CD4-positive, alpha-beta T cell treated with Interleukin-21 for 1 hour (primary cell): Measurements from ENCODE around the gene ZBTB33.

Experiments used
- DNase-seq: peaks from one replicate; pipeline ENCODE4 v3.0.0-alpha.2; 2020

ZBTB33 gene

DNA sequence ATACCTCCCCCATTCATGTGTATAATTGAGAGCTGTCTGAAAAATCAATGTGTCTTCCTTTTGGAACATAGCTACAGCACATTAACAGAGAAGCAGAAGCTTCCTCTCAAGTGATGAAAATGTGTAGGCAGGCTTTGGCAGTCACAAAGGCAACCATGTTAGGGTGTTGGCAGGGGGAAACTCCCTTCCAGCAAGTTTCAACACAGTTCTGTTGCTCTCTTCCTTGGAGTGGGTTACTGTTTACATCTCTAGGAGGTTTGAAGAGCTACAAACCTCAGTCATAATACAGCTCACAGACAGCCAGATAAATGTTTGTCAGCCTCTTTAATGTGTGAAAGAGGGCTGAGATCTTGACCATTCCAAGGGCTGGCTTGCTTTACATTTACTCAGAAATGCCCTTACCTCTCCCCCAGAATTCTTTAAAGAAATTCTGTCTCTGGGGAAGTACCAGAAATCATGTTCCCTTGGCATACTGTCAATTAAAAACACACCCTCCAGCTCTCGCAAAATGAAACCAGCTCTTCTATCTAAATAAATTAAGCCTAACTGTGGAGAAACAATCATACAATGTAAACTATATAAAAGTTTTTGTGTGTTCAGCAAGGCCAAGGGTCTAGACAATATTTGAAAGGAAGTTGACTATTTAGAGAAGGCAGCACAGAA lies 18.9 kb downstream of the ZBTB33 start:
- peak; percentile 30 for DNase-seq

DNA sequence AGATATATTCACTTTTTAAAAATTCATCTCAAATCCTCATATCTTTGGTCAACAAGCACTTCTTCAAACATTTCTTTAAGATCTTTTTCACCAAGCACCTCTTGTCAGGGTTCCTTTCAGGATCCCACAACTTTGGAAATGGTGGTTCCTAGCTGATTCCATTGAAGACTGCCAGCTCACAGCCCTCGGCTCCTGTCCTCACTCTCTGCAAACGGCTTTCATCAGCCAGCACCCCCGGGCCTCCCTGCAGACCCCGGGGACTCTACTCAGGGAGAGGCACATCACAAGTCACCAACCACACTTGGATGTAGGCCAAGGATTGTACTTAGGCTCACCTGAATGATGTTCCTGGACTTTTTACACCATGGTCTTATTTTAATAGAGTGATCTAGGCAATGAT lies 20.0 kb downstream of the ZBTB33 start:
- no peak for DNase-seq

DNA sequence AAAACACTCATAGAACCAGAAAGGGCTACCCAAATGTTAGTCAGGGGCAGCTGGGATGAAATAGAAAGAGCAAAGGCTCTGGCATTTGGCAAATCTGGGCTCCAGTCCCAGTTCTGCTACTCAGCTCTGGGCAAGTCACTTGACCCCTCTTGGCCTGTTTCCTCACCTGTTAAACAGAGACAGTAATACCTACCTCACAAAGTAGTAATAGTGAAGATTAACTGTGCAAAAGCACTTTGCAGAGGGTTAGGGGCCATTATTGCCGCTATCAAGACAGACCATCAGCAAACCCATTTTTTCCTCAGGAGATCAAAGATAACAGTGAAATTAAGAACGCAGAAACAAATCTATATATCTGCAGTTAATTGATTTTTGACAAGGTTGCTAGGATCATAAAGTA lies 20.6 kb downstream of the ZBTB33 start:
- no peak for DNase-seq

DNA sequence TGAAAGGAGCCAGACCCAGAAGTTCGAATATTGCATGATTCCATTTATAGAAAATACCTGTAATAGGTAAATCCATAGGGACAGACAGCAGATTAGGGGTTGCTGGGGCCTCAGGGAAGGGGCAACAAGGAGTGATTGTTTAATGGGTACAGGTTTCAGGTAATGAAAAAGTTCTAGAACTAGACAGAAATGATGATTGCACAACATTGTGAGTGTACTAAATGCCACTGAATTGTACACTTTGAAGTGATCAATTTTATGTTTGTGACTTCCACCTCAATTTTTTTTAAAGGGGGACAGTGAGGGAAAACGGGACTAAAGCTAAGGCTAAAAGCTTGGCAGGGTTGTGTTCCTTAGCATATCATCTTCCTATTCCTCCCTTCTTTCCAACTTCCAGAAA lies 23.5 kb downstream of the ZBTB33 start:
- DNase-seq = no peak

DNA sequence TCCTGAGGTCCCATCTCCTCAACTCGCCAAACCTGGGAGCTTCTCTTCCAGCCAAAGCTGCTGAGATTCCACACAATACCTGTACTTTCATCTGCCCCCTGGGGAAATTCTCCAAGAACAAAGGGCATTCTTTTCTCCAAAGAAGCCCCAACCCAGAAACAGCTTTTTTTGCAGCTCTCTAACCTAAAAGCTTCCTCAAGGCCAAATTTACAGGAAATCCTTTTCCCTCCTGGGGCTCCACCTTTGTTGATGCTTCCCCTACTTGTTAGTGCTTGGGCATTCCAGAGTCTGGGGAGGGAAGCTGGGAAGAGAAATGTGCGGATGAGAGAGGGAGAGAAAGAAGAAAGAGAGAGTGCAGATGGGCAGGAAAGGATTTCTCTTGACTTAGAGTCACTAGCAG lies 24.3 kb downstream of the ZBTB33 start:
- DNase-seq = no peak

DNA sequence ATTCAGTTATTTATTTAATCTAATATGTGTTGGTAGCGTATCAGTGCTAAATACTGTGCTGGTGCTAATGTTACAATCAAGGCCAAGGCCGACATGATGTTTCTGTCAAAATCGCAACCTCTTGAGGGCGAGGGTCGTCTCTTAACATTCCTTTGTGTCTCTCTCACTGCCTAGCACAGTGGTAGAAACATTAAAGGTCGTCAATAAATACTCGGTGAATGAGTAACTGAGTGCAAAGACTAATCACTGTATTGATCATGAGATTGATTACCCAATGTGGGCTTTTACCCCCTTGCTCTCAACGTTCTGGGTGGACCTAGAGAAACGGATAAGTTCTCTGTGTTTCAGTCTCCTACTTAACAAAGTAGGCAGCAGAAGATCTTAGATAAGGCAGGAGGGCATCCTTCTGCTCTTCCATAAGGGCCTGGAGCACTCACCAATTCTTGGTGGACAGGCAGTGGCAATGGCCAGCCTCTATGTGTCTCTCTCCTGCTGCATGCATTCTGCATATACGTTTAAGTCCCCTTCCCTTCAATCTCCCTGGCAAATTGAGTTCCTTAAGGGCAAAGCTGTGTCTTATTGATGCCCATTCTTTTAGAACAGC lies 30.5 kb downstream of the ZBTB33 start:
- no peak for DNase-seq

DNA sequence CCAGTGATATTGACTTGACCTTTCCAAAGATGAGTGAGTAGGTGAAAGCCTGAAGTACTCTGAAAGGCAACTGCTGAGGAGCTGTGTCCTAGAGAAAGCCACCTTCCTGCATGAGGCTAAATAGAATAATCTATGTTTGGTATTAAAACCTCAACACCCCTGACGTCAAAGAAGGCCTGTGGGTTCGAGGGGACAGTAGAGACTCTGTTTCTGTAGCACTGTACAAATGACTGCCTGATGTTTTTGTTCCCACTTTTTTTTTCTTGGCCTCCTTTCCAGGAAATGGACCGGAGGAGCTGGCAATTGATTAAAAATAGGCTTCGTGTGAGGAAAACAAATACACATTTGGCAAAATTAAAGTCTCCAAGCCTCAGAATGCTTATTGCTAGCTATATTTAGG lies 31.1 kb downstream of the ZBTB33 start:
- no peak for DNase-seq

DNA sequence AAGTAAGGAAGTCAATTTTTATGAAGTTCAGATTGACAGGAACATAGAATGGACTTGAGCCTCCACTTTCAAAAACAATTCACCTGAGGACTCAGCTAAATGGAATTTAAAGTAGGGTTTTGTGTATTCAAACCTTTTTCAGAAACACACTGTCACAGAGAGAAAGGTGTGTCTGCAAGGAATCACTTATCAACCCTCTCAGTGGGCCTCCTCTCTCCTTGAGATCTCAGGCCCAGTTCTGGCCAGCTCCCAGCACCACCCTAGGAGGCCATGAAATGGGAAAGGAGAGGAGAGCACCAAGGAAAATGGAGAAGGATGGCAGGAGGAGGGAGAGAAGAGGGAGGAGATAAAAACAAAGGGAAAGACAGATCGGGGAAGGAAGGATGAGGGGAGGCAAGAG lies 32.1 kb downstream of the ZBTB33 start:
- no peak for DNase-seq

DNA sequence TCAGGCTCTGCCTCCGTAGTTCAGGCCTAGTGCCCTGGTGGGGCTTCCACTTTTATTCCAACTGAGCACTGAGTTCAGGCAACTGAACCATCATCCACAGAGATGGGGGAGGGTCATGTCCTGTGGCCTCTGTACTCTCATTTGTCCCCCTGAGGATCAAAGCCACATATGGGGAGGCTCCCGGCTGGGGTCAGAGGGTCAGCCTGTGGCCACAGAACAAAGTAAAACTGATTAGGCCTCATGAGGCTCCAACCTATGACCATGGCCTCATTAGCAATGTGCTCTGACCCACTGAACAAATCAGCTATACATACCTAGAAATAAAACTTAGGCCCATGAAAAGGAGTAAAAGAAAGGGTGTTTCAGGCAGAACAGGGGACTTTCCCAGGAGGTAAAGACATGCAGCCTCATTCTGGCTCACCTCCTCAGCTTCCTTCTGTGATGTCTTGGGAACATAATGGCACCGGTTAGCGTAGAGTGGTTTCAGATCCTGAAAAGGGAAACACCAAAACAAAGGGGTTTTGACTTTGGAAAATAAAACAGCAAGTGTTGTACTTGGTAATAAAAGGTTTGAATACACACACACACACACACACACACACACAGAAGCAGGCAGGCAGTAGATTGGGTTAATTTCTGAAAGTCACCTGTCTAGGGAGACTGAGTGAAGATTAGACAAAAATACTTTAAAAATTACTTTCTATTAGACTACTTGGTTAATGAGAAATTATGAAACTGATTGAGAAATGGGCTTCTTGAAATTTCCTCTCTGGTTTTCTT lies 36.3 kb downstream of the ZBTB33 start:
- DNase-seq = no peak

DNA sequence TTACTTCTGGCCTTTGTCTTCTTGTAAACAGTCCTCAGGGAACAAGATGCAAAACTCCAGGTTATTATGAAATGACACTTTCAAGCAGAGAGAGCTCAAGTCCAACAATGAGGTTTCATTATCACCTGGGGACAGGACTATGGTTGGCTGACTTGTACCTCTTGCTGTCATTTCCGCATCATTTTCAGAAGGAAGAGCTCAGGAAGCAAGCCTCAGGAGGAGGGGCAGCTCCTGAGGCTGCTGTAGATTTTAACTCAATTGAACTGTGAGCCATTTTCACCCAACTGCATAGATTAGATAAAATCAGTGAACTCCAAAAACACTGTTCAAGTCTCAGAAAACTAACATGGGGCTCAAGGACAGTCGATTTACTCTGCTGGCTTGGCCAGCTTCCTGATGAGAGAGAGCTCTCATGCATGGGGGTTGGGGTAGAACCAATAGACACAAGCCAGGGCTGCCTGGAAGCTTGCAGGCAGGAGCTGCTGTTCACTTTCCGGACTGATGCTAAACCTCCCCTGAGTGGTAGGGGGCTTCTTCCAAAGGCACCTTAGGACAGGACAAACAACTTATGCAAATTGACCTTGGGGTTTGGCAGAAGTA lies 37.0 kb downstream of the ZBTB33 start:
- no peak for DNase-seq

DNA sequence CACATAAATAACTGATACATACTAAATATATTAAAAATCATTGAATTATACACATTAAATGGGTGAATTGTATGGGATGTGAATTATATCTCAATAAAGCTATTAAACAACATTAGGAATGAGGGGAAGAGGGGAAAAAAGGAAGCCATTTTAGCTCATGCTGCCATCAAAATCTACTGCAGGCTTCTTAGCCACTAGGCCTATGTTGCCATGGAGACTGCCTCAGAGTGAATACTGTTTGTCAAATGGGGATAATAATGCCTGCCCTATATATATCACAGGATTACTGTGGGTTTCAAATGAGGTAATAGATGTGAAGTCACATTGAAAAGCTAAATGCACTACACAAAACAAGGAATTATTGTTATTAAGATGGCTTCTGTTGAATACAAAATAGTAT lies 39.5 kb downstream of the ZBTB33 start:
- no peak for DNase-seq

DNA sequence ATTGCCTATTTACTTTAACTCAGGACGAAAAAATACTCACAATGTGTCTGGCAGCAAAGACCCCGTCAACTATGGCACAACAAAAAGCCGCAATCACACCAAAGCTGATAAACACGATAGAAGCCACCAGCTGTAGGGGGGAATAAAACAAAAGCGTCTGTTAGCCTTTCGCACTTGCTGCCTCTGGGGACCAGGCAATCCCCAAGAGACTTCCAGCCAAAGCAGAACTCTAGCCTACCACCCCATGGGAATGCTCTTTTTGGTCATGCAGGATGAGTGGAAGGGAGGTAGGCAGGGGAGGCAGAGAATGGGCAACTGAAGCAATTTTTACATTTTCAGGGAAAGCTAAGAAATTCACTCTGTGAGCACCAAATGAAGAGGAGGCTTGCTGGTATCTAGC lies 40.6 kb downstream of the ZBTB33 start:
- no peak for DNase-seq

DNA sequence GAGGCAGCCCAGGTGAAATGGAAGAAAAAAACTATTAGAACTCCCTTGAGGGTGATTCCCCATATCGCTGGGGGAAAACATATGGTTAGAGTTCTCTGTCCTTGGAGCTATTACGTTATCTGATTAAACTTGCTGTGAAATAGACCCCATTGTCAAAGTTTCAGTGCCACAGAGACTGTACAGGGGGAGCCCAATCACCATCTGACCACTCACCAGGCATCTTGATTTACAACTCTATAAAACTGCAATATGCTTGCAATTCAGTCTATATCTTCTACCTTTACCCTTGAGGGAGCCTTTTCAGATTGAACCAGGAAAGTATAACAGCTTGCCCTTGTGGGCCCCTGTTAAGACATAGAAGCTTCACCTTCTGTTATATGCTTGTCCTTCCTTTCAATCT lies 42.4 kb downstream of the ZBTB33 start:
- DNase-seq = no peak

DNA sequence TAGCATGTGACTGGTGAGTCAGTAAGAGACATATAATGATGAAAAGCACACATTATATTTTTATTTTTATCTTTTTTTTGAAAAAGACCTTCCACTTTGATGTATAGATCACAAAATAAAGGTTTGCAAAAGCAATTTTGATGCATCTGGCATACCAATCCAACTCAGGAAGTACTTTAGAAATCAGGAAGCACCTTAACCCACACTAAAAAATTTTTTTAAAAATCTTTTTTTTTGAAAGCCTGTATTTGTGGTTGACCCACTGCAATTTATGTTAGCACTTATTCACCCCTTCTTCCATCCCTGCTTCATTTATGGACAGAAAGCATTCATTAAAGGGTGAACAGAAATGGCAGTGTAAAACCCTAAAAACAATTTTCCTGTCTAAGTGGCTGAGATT lies 44.0 kb downstream of the ZBTB33 start:
- no peak for DNase-seq

DNA sequence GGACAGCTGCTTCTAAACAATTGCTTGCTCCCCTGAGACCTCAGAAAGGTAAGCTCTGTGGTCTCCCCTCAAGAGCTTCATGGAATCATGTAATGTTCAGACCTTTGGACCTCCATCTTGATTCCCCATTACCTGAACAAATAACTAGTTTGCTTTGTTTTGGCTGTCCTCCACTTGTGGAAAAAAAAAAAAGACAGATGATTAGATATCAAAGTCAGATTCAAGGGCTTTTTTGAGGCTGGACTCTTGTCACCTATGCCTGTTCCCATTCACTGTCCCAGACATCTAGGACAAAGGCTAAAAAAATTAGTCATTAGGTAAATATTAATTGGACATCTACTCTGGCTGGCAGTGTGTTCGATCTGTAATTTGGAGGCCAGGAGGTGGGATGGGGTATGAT lies 47.3 kb downstream of the ZBTB33 start:
- DNase-seq = no peak

DNA sequence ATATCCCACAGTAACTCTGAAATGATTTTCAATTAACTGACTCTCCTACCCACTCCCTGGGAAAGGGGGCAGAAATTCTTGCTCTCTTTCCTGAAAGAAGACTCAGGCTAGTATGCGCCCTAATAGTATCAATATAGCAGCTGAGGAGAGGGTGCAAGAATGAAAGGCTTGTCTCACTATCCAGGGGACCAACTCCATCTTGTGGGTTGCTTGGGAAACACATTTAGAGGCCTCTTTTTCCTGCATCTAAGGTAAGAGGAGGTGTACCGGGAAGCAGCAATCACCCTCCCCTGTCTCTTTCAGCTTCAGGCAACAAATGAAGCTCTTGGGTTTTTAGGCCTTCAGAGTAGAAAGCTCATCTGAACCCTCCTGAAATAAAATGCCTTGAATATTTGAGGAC lies 49.3 kb downstream of the ZBTB33 start:
- DNase-seq = no peak

DNA sequence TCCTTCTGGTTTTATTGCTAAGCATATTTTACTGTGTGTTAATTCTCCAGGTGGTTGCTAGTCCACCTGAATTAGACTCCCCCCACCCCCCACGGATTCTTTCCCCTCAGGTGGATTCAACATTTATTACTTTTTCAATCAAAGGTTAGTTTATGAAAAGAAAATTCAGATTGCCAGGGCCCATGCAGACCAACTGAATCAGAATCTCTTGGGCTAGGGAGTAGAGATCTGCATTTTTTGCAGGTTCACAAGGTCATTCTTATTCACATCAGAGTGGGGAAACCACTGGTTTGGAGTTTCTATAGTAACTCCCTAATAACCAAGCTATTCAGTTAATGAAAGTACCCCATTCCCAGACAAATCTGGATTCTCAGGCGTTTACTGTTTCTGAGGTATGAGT lies 50.9 kb downstream of the ZBTB33 start:
- DNase-seq = no peak

DNA sequence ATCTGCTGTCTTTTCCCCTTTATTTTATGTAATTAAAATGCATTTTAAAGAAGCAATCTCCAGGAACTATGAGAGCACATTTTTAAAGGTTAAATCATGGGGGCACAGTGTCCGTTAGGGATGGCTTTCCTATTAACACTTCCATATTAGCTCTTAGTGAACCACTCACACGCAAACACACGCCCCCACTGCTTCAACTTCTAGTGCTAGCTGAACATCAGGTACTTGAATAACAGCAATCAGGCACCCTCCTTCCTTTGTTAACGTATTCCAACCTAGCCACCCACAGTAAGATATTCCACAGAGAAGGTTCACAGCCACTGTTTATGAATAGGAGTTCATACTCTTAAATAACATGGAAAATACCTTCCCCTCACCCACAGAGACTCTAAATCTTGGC lies 51.3 kb downstream of the ZBTB33 start:
- no peak for DNase-seq

DNA sequence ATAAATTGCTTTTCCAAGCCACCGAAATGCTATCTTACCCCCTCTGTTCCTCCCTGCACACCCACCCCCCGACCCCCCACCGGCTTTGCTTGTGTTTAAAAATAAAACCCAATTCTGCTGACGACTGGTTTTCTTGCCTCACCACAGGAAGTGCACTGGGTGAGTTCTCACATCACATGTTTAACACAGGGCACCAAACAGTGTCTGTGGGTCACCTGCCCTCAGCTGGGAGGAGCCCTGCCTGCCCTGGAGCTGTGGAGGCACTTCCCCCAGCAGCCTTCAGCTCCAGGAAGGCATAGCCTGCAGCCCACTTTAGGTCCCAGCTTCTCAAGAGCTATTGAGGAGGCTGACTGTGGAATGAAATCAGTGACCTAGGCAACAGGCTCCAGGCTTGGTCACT lies 51.8 kb downstream of the ZBTB33 start:
- DNase-seq = peak; percentile 72

DNA sequence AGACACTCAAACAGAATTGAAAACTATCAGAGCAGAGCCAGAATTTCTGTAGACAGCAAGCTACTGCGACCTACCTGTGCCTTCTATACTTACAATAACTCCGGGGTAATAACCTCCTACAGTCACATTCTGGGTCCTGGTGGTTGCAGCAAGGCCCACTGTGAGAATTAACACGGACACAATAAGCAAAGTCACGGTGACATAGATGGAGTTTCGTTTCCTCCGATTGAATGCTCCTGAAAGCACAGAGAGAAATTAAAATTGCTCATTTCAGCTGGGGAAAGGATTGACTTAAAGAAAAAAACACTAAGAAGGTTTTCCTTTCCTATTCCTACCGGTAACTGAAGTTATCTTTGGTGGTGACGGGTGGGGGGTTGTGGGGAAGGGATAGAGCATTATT lies 53.6 kb downstream of the ZBTB33 start:
- DNase-seq = no peak

DNA sequence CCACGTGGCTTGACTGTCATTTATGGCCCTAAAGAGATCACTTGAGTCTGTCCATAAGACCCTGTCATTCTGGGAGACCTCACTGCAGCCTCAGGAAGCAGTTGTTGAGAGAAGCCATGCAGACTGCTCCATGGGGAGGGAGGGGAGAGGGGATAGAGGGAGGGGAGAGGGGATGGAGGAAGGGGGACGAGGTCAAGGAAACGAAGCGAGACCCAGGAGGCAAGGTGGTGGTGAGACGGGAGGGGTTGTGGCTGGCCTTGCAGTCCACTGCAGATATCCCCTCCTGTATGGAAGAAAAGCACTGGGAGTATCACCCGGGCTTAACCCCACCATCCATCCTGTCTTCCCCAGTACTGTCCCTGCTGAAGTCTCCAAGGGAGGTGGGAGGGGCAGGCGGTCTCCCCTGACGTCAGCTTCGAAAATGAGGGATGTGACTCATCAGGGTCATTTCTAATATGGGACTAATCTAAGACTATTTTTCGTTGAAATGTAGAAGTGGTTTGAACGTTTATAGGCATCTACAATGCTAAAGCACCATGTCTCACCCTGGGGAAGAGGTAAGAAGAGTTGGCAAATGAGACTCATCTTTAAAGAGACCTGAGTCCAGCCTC lies 55.0 kb downstream of the ZBTB33 start:
- no peak for DNase-seq

DNA sequence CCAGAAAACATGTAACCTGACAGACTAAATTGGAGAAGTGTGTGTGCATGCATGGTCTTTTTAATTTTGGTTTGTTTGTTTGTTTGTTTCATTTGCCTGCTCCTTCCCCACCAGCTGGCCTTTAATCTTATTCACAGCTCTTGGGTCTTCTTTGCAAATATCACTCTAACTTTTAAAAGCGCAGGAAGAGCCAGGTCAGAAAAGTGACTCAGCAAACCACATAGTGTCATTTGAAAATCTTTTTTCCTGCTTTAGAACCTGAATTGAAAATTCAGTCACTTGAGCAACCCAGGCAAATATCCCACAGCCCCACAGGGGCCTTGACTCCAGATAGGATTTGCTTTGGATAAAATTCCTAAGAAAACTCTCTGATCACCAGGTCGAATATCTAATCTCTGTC lies 56.0 kb downstream of the ZBTB33 start:
- no peak for DNase-seq
